HL-60 (cell line): ENCODE data around the gene CSK.

Experiments used
- DNase-seq, 2 experiments: peaks; one replicate each; pipeline ENCODE4 v3.0.0-alpha.2; 2010 to 2020; ENCODE audit warnings: low read depth in 1 of 2, low spot score in 1 of 2
- H3K27ac ChIP-seq: fragments of 250-450 bp; sonication (Bioruptor Pico); replicated peaks from 2 replicates; pipeline ENCODE4 v1.5.1; 2020; ENCODE audit warnings: mild to moderate bottlenecking, moderate library complexity
- H3K27me3 ChIP-seq: fragments of 250-450 bp; sonication (Bioruptor Pico); 2 replicates; pipeline ENCODE4 v1.5.1; 2021; ENCODE audit warnings: mild to moderate bottlenecking, moderate library complexity; ENCODE audit not compliant: insufficient read depth, poor library complexity, severe bottlenecking
- H3K4me3 ChIP-seq: replicated peaks from 2 replicates; pipeline ENCODE4 v1.5.1; 2011; ENCODE audit warnings: mild to moderate bottlenecking, control low read depth, low read length; ENCODE audit not compliant: insufficient read depth
- GABPA ChIP-seq: IDR thresholded peaks from 2 replicates; pipeline ENCODE4 v1.6.1; 2012; ENCODE audit warnings: low read depth
- POLR2AphosphoS5 ChIP-seq: IDR thresholded peaks from 2 replicates; pipeline ENCODE4 v1.6.1; 2012; ENCODE audit warnings: low read depth
- SPI1 ChIP-seq: IDR thresholded peaks from 2 replicates; pipeline ENCODE4 v1.6.1; 2012; ENCODE audit warnings: low read depth, mild to moderate bottlenecking, borderline replicate concordance
- TF ChIP-seq, protein P1 (sequence below): IDR thresholded peaks from one replicate; pipeline ENCODE4 v1.5.1; 2011; ENCODE audit warnings: low read length, control low read depth, inconsistent platforms; ENCODE audit not compliant: insufficient read depth
- TF ChIP-seq, protein P2 (sequence below): IDR thresholded peaks from 2 replicates; pipeline ENCODE4 v1.6.1; 2012; ENCODE audit warnings: low read depth; ENCODE audit not compliant: insufficient replicate concordance

The CSK gene

DNA sequence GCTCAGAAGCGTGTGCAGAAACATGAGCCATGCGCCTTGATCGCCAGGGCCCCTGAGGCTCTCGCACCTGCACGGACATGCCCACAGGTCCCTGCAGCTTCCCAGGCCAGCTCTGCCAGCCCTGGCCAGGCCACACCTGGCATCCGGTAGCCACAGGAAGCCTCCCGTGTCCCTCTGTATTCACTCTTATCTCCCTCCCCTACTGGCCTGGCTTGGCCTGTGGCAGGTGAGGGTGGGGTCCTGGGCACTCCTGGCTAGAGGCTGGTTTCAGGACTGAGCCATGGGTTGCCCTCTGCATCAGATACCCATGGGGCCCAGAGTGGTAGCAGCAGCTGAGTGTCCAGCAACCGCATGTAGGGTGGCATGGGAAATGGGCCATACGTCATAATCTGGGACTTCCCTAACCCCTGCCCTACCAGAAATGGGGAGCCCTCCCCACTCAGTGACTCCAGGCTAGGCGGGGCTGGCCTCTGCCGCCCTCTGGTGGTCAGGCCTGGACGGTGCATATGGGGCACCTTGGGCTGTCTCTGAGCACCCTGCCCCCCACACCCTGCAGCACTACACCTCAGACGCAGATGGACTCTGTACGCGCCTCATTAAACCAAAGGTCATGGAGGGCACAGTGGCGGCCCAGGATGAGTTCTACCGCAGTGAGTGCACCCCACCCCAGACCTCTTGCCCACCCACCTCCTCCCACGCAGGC, 18.1 kb downstream of the CSK start:
- DNase-seq = peak; percentile 88 to 92
- no peaks in the 10 kb centered on the region for H3K27me3 ChIP-seq
- TF ChIP-seq POLR2AphosphoS5 = peak; percentile 72
- TF ChIP-seq, protein P1, sequence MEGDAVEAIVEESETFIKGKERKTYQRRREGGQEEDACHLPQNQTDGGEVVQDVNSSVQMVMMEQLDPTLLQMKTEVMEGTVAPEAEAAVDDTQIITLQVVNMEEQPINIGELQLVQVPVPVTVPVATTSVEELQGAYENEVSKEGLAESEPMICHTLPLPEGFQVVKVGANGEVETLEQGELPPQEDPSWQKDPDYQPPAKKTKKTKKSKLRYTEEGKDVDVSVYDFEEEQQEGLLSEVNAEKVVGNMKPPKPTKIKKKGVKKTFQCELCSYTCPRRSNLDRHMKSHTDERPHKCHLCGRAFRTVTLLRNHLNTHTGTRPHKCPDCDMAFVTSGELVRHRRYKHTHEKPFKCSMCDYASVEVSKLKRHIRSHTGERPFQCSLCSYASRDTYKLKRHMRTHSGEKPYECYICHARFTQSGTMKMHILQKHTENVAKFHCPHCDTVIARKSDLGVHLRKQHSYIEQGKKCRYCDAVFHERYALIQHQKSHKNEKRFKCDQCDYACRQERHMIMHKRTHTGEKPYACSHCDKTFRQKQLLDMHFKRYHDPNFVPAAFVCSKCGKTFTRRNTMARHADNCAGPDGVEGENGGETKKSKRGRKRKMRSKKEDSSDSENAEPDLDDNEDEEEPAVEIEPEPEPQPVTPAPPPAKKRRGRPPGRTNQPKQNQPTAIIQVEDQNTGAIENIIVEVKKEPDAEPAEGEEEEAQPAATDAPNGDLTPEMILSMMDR = peak; percentile 98
- TF ChIP-seq, protein P2, sequence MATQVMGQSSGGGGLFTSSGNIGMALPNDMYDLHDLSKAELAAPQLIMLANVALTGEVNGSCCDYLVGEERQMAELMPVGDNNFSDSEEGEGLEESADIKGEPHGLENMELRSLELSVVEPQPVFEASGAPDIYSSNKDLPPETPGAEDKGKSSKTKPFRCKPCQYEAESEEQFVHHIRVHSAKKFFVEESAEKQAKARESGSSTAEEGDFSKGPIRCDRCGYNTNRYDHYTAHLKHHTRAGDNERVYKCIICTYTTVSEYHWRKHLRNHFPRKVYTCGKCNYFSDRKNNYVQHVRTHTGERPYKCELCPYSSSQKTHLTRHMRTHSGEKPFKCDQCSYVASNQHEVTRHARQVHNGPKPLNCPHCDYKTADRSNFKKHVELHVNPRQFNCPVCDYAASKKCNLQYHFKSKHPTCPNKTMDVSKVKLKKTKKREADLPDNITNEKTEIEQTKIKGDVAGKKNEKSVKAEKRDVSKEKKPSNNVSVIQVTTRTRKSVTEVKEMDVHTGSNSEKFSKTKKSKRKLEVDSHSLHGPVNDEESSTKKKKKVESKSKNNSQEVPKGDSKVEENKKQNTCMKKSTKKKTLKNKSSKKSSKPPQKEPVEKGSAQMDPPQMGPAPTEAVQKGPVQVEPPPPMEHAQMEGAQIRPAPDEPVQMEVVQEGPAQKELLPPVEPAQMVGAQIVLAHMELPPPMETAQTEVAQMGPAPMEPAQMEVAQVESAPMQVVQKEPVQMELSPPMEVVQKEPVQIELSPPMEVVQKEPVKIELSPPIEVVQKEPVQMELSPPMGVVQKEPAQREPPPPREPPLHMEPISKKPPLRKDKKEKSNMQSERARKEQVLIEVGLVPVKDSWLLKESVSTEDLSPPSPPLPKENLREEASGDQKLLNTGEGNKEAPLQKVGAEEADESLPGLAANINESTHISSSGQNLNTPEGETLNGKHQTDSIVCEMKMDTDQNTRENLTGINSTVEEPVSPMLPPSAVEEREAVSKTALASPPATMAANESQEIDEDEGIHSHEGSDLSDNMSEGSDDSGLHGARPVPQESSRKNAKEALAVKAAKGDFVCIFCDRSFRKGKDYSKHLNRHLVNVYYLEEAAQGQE = no peak
- no peak for TF ChIP-seq GABPA
- TF ChIP-seq SPI1 = peak; percentile 53; the same call in 1 of the 2 replicates
- peak overlapping the region; percentile 63 for H3K27ac ChIP-seq
- no peak overlapping the region for H3K4me3 ChIP-seq

DNA sequence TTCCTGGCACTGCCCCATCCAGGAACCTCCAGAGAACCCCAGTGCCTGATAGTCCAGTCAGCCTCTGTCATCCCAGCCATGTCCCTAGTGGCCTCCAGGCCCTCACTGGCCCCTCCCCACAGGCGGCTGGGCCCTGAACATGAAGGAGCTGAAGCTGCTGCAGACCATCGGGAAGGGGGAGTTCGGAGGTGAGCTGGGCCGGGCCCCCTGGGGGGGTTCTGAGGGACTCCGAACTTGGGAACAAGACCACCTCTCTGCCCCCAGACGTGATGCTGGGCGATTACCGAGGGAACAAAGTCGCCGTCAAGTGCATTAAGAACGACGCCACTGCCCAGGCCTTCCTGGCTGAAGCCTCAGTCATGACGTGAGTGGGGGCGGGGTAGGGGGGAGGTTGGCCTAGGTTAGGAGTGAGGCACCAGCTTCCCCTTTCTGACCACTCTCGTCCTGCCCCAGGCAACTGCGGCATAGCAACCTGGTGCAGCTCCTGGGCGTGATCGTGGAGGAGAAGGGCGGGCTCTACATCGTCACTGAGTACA, 18.7 kb downstream of the CSK start:
- peak in 1 of 2 experiments; percentile 79 for DNase-seq
- TF ChIP-seq SPI1 (no peak), GABPA (no peak), POLR2AphosphoS5 (no peak)
- TF ChIP-seq, protein P2 = no peak
- TF ChIP-seq, protein P1 = no peak
- H3K27ac ChIP-seq = peak overlapping the region; percentile 63
- H3K27me3 ChIP-seq = no peaks in the 10 kb centered on the region
- H3K4me3 ChIP-seq = no peak overlapping the region

DNA sequence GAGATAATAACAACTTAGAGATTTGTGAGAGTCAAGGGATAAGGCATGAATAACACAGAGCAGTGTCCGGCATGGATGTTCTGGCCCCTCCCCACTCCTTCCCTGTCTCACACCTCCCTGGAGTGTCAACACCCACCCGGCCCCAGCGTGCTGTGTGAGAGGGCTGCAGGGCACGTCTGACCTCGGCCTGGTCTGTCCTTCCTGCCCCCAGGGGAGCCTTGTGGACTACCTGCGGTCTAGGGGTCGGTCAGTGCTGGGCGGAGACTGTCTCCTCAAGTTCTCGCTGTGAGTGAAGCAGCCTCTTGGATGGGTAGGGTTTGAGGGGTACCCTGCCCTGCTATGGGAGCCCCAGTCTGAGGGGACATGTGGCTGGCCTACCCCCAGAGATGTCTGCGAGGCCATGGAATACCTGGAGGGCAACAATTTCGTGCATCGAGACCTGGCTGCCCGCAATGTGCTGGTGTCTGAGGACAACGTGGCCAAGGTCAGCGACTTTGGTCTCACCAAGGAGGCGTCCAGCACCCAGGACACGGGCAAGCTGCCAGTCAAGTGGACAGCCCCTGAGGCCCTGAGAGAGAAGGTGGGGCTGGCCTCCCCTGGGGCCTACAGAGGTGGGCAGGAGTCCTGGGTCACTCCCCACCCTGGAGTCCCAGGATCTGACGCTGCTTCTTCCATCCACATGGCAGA, 19.6 kb downstream of the CSK start:
- Histone ChIP-seq H3K4me3 (no peak overlapping the region), H3K27ac (peak overlapping the region; percentile 63), H3K27me3 (no peaks in the 10 kb centered on the region)
- no peak for TF ChIP-seq SPI1
- TF ChIP-seq, protein P2 = no peak
- no peak; the same call in 1 of the 2 replicates for TF ChIP-seq POLR2AphosphoS5
- no peak for TF ChIP-seq GABPA
- TF ChIP-seq, protein P1 = no peak
- DNase-seq = no peak
